Spleen (tissue), 11 donors: ENCODE measurements around the gene KANK2. TPM values are rescaled to one million over a fixed set of nuclear protein-coding genes. Genes with fewer than 3 reads are reported as not detected.

Experiments used
- DNase-seq: peaks from one replicate; pipeline ENCODE4 v3.0.0-alpha.2; 2020
- H3K27ac ChIP-seq, 8 donors: fragments of 200-600 bp; sonication (generic) in 7 of 8; 1 replicate in 4 of 8; 2 replicates in 4 of 8; pipeline versions ENCODE4 v1.5.0 to v1.8.0; 2016 to 2021; ENCODE audit warnings: inconsistent platforms in 4 of 8, mild to moderate bottlenecking in 4 of 8, moderate library complexity in 1 of 8
- H3K27me3 ChIP-seq, 7 donors: fragments of 200-600 bp; sonication (generic) in 6 of 7; replicated peaks in 1 of 7; 1 replicate in 4 of 7; 2 replicates in 3 of 7; pipeline versions ENCODE4 v1.5.0 to v1.8.0; 2016 to 2021; ENCODE audit warnings: inconsistent platforms in 3 of 7, mild to moderate bottlenecking in 1 of 7
- H3K36me3 ChIP-seq, 6 donors: fragments of 200-600 bp; sonication (generic) in 5 of 6; 1 replicate in 4 of 6; 2 replicates in 2 of 6; pipeline versions ENCODE4 v1.5.0 to v1.8.0; 2016 to 2021; ENCODE audit warnings: inconsistent platforms in 2 of 6
- H3K4me1 ChIP-seq, 6 donors: fragments of 200-600 bp; sonication (generic) in 5 of 6; 1 replicate in 3 of 6; 2 replicates in 3 of 6; pipeline versions ENCODE4 v1.5.0 to v1.8.0; 2016 to 2021; ENCODE audit warnings: inconsistent platforms in 3 of 6
- H3K4me3 ChIP-seq, 8 donors: fragments of 200-600 bp; sonication (generic) in 7 of 8; 1 replicate in 4 of 8; 2 replicates in 4 of 8; pipeline versions ENCODE4 v1.5.0 to v1.8.0; 2016 to 2021; ENCODE audit warnings: inconsistent platforms in 4 of 8, mild to moderate bottlenecking in 4 of 8, moderate library complexity in 2 of 8
- H3K9me3 ChIP-seq, 8 donors: fragments of 200-600 bp; sonication (generic) in 7 of 8; 1 replicate in 4 of 8; 2 replicates in 4 of 8; pipeline versions ENCODE4 v1.5.0 to v1.8.0; 2016 to 2021; ENCODE audit warnings: inconsistent platforms in 4 of 8
- CTCF ChIP-seq, 11 experiments: fragments of 200-600 bp in 7 of 11; fragments of 450-650 bp in 4 of 11; sonication (generic) in 4 of 11; IDR thresholded peaks in 8 of 11; conservative IDR thresholded peaks in 3 of 11; 1 replicate in 7 of 11; 2 replicates in 4 of 11; pipeline versions ENCODE4 v1.4.0 to v1.8.0; 2016 to 2021; ENCODE audit warnings: antibody characterized with exemption in 11 of 11, inconsistent platforms in 4 of 11, mild to moderate bottlenecking in 1 of 11
- POLR2A ChIP-seq, 3 donors: fragments of 450-650 bp; IDR thresholded peaks; one replicate each; pipeline ENCODE4 v1.5.1; 2017; ENCODE audit warnings: antibody characterized with exemption in 3 of 3, mild to moderate bottlenecking in 1 of 3
- POLR2AphosphoS5 ChIP-seq, 3 donors: sonication (generic); formaldehyde crosslinking; IDR thresholded peaks; one replicate each; pipeline ENCODE4 v1.5.1; 2017; ENCODE audit warnings: antibody characterized with exemption in 3 of 3
- WGBS, 5 donors: extraction: QIAGEN DNeasy Blood & Tissue Kit in 3 of 5; methylation state at CpG; one replicate each; pipeline versions ENCODE4 v1.1.5 to v1.1.7; 2013 to 2018; 5-methylcytosine and 5-hydroxymethylcytosine counted together
- intact Hi-C: fragments of 100-400 bp; cut with DNase I; formaldehyde crosslinking; loops from one replicate; pipeline ENCODE4 v1.15.0; 2023; ENCODE audit warnings: low total_unique reads
- polyA plus RNA-seq, 3 donors: library from polyadenylated mRNA; stranded (reverse); fragments of 200-250 nt; gene quantifications; one replicate each; pipeline ENCODE4 v1.2.1, GENCODE V29; 2013
- total RNA-seq, 7 donors: library from RNA; depleted of rRNA in 3 of 7; stranded (reverse); fragments of >200 nt in 3 of 7; fragmentation: NEBNext Ultra II Directional in 4 of 7; extraction: Animal tissue kit (Norgen Biotek cat#: 25700) in 4 of 7; gene quantifications; one replicate each; pipeline versions ENCODE4 v1.1.0 to v1.2.1, GENCODE V29; 2016 to 2021
- donor health status: healthy with polysubstance abuse.
- donor health status: DM: no; HTN: no; CAD: no; lungs with moderate emphysema.
- donor health status: DM: no; HTN: no; CAD: no.
- donor health status: Bipolar disorder and iron deficiency.
- donor health status: healthy.
- donor health status: DM: no; HTN: no; CAD: no.
- donor health status: DM: yes; HTN: yes; CAD: no.

The KANK2 gene
- total and polyA plus RNA-seq, 10 donors, result 16.3 to 144 (median 84.5) TPM

- H3K36me3 ChIP-seq, result peaks cover 0 to 76% (median 12%) of the 10 kb centered on the region in 6 donors
- no peaks in the 10 kb centered on the region for H3K4me1 ChIP-seq
- H3K9me3 ChIP-seq, result peaks cover 0 to 4% (median 2%) of the 10 kb centered on the region in 8 donors
- intact Hi-C loops, result no loop called here
- WGBS, 5 donors, result 27 to 45% (median 40%) methylated on average over 1 of the region's 1 CpG
- no peak for TF ChIP-seq POLR2A (IDR thresholded peaks at IDR 0.05)
- TF ChIP-seq POLR2AphosphoS5 (IDR thresholded peaks at IDR 0.05), result no peak
- TF ChIP-seq CTCF (IDR thresholded peaks at IDR 0.05 in 8 of 11, conservative IDR thresholded peaks at IDR 0.05 in 3 of 11), result no peak
- H3K27me3 ChIP-seq, result no peaks in the 10 kb centered on the region
- no peak overlapping the region for H3K27ac ChIP-seq
- H3K4me3 ChIP-seq, result no peak overlapping the region
- no peak for DNase-seq
Measured at GRCh38 chr19:11226716-11227166, 29.4 kb upstream of the KANK2 start.

- Histone ChIP-seq H3K36me3 (peaks cover 0 to 79% (median 18%) of the 10 kb centered on the region in 6 donors), H3K27me3 (no peaks in the 10 kb centered on the region), H3K4me3 (no peak overlapping the region), H3K9me3 (peaks cover 0 to 13% (median 11%) of the 10 kb centered on the region in 8 donors), H3K27ac (no peak overlapping the region), H3K4me1 (no peaks in the 10 kb centered on the region)
- WGBS, 5 donors, result 95 to 100% (median 99%) methylated on average over 3 of the region's 3 CpGs
- no peak for DNase-seq
- intact Hi-C loops, result no loop called here
- no peak for TF ChIP-seq CTCF (IDR thresholded peaks at IDR 0.05 in 8 of 11, conservative IDR thresholded peaks at IDR 0.05 in 3 of 11)
Measured at GRCh38 chr19:11225815-11226214, 28.5 kb upstream of the KANK2 start.

- no peaks in the 10 kb centered on the region for H3K4me1 ChIP-seq
- peaks cover 0 to 17% (median 12%) of the 10 kb centered on the region in 8 donors for H3K9me3 ChIP-seq
- H3K36me3 ChIP-seq, result peaks cover 0 to 74% (median 18%) of the 10 kb centered on the region in 6 donors
- no peak for DNase-seq
- 91 to 95% (median 94%) methylated on average over 5 of the region's 5 CpGs for WGBS, 5 donors
- no peak overlapping the region for H3K27ac ChIP-seq
- intact Hi-C loops, result no loop called here
- no peaks in the 10 kb centered on the region for H3K27me3 ChIP-seq
- TF ChIP-seq POLR2A (IDR thresholded peaks at IDR 0.05) (no peak), POLR2AphosphoS5 (IDR thresholded peaks at IDR 0.05) (no peak), CTCF (IDR thresholded peaks at IDR 0.05 in 8 of 11, conservative IDR thresholded peaks at IDR 0.05 in 3 of 11) (no peak)
- H3K4me3 ChIP-seq, result no peak overlapping the region
Measured at GRCh38 chr19:11225172-11225571, 27.8 kb upstream of the KANK2 start.

- H3K4me3 ChIP-seq, result no peak overlapping the region
- no peaks in the 10 kb centered on the region for H3K27me3 ChIP-seq
- TF ChIP-seq POLR2A (IDR thresholded peaks at IDR 0.05), result no peak
- TF ChIP-seq POLR2AphosphoS5 (IDR thresholded peaks at IDR 0.05), result no peak
- TF ChIP-seq CTCF (IDR thresholded peaks at IDR 0.05 in 8 of 11, conservative IDR thresholded peaks at IDR 0.05 in 3 of 11), result no peak
- DNase-seq, result no peak
- H3K36me3 ChIP-seq, result peaks cover 0 to 73% (median 18%) of the 10 kb centered on the region in 6 donors
- H3K9me3 ChIP-seq, result peaks cover 0 to 17% (median 12%) of the 10 kb centered on the region in 8 donors
- H3K27ac ChIP-seq, result no peak overlapping the region
- H3K4me1 ChIP-seq, result no peaks in the 10 kb centered on the region
- WGBS, 5 donors, result 90 to 99% (median 94%) methylated on average over 7 of the region's 7 CpGs
- intact Hi-C loops, result no loop called here
Measured at GRCh38 chr19:11224429-11224828, 27.1 kb upstream of the KANK2 start.
